ENCODE results near the gene CARD10.

CARD10 gene

DNA sequence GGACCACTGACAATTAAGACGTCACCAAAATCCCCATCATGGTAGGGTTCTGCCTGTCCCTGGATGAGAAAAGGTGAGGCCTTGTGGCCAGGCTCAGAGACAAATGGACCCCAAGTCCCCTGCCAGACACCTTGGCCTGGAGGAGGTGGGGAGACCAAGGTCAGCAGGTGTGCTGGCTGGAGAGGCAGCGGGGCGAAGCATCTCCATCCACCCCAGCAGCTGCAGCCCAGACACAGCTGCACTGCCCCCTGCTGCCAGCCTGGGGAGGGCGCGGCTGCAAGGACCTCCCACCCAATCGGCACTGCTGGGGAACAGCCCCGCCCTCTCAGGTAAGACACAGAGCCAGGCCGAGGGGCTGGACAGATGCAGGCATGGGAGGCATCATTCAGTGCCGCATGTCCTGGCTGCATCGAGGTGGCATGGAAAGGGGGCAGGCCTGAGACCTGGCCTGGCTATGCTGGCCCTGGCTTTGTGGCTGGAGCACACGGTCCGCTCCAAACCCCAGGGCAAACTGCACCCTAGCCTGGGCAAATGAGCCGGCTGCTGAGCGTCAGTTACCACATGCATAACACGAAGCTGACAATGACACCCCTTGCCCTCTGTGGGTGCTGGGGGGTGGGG, 20.8 kb downstream of the CARD10 start:
- H3K9me3 ChIP-seq (ENCODE audit: insufficient read depth, low read length): no peaks in the 10 kb centered on the region
- no peak overlapping the region for H2AFZ ChIP-seq (ENCODE audit: low read depth, low read length)
- no peak overlapping the region for H3K27ac ChIP-seq (ENCODE audit: low read length)
- H3K4me3 ChIP-seq (ENCODE audit: low read length): no peak overlapping the region
- peaks cover 20% of the 10 kb centered on the region for H3K4me1 ChIP-seq (ENCODE audit: low read length)
- TF ChIP-seq, protein P1, sequence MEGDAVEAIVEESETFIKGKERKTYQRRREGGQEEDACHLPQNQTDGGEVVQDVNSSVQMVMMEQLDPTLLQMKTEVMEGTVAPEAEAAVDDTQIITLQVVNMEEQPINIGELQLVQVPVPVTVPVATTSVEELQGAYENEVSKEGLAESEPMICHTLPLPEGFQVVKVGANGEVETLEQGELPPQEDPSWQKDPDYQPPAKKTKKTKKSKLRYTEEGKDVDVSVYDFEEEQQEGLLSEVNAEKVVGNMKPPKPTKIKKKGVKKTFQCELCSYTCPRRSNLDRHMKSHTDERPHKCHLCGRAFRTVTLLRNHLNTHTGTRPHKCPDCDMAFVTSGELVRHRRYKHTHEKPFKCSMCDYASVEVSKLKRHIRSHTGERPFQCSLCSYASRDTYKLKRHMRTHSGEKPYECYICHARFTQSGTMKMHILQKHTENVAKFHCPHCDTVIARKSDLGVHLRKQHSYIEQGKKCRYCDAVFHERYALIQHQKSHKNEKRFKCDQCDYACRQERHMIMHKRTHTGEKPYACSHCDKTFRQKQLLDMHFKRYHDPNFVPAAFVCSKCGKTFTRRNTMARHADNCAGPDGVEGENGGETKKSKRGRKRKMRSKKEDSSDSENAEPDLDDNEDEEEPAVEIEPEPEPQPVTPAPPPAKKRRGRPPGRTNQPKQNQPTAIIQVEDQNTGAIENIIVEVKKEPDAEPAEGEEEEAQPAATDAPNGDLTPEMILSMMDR (IDR thresholded peaks at IDR 0.05; ENCODE audit: low read depth, low read length): peak; percentile 89
- TF ChIP-seq EZH2phosphoT487 (IDR thresholded peaks at IDR 0.05; ENCODE audit: low read depth): no peak
- H4K20me1 ChIP-seq (ENCODE audit: insufficient read depth, low read length): no peaks in the 10 kb centered on the region
- H3K36me3 ChIP-seq (replicated peaks; ENCODE audit: low read depth, low read length): no peaks in the 10 kb centered on the region
- H3K27me3 ChIP-seq (ENCODE audit: low read depth, low read length): peaks cover 36% of the 10 kb centered on the region
- H3K79me2 ChIP-seq (ENCODE audit: low read length): no peaks in the 10 kb centered on the region
- H3K9ac ChIP-seq (ENCODE audit: low read length): no peak overlapping the region
- H3K4me2 ChIP-seq (ENCODE audit: low read length): peak overlapping the region; percentile 52

GRCh38 chr22:37497062-37497599, 22.1 kb downstream of the CARD10 start:
- Histone ChIP-seq H3K4me3 (ENCODE audit: low read length) (no peak overlapping the region), H3K79me2 (ENCODE audit: low read length) (no peaks in the 10 kb centered on the region), H3K9me3 (ENCODE audit: insufficient read depth, low read length) (no peaks in the 10 kb centered on the region), H3K27me3 (ENCODE audit: low read depth, low read length) (peaks cover 36% of the 10 kb centered on the region), H3K27ac (ENCODE audit: low read length) (no peak overlapping the region), H2AFZ (ENCODE audit: low read depth, low read length) (no peak overlapping the region), H3K4me2 (ENCODE audit: low read length) (no peak overlapping the region), H4K20me1 (ENCODE audit: insufficient read depth, low read length) (no peaks in the 10 kb centered on the region), H3K36me3 (replicated peaks; ENCODE audit: low read depth, low read length) (no peaks in the 10 kb centered on the region), H3K4me1 (ENCODE audit: low read length) (peaks cover 26% of the 10 kb centered on the region), H3K9ac (ENCODE audit: low read length) (no peak overlapping the region)
- no peak for TF ChIP-seq EZH2phosphoT487 (IDR thresholded peaks at IDR 0.05; ENCODE audit: low read depth)
- TF ChIP-seq, protein P1 (IDR thresholded peaks at IDR 0.05; ENCODE audit: low read depth, low read length): no peak

DNA sequence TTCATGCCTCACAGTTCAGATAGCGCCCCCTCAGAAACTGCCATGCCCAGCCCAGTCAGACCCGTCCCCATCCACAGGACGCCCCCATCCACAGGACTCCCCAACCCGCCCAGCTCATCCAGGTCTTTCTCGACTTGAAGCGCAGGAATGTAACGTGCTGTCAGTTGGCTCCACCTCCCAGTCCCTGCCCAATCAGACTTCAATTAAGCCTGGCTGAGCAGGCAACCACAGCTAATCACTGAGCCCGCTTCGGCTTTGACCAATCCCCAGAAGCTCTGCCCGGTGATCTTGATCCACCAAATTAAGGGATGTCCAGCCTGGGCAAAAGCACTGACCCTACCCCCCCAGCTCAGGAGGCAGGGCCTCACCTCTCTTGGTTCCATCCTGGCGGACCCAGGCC, 22.6 kb downstream of the CARD10 start:
- Histone ChIP-seq H4K20me1 (ENCODE audit: insufficient read depth, low read length) (no peaks in the 10 kb centered on the region), H3K36me3 (replicated peaks; ENCODE audit: low read depth, low read length) (no peaks in the 10 kb centered on the region), H2AFZ (ENCODE audit: low read depth, low read length) (no peak overlapping the region), H3K27me3 (ENCODE audit: low read depth, low read length) (peaks cover 36% of the 10 kb centered on the region), H3K4me2 (ENCODE audit: low read length) (no peak overlapping the region), H3K79me2 (ENCODE audit: low read length) (no peaks in the 10 kb centered on the region), H3K9me3 (ENCODE audit: insufficient read depth, low read length) (no peaks in the 10 kb centered on the region), H3K4me3 (ENCODE audit: low read length) (no peak overlapping the region), H3K4me1 (ENCODE audit: low read length) (peaks cover 28% of the 10 kb centered on the region), H3K9ac (ENCODE audit: low read length) (no peak overlapping the region), H3K27ac (ENCODE audit: low read length) (no peak overlapping the region)
- TF ChIP-seq EZH2phosphoT487 (IDR thresholded peaks at IDR 0.05; ENCODE audit: low read depth): no peak
- TF ChIP-seq, protein P1 (IDR thresholded peaks at IDR 0.05; ENCODE audit: low read depth, low read length): no peak

- Histone ChIP-seq H3K9ac (ENCODE audit: low read length) (no peak overlapping the region), H3K9me3 (ENCODE audit: insufficient read depth, low read length) (no peaks in the 10 kb centered on the region), H3K36me3 (replicated peaks; ENCODE audit: low read depth, low read length) (no peaks in the 10 kb centered on the region), H3K4me3 (ENCODE audit: low read length) (no peak overlapping the region), H3K79me2 (ENCODE audit: low read length) (no peaks in the 10 kb centered on the region), H3K4me2 (ENCODE audit: low read length) (peak overlapping the region; percentile 31), H3K27ac (ENCODE audit: low read length) (no peak overlapping the region), H3K4me1 (ENCODE audit: low read length) (peaks cover 29% of the 10 kb centered on the region), H2AFZ (ENCODE audit: low read depth, low read length) (no peak overlapping the region), H3K27me3 (ENCODE audit: low read depth, low read length) (peaks cover 13% of the 10 kb centered on the region), H4K20me1 (ENCODE audit: insufficient read depth, low read length) (no peaks in the 10 kb centered on the region)
- no peak for TF ChIP-seq EZH2phosphoT487 (IDR thresholded peaks at IDR 0.05; ENCODE audit: low read depth)
- TF ChIP-seq, protein P1 (IDR thresholded peaks at IDR 0.05; ENCODE audit: low read depth, low read length): no peak
Measured at GRCh38 chr22:37493979-37494378, 25.2 kb downstream of the CARD10 start.
